ENCODE measurements around the gene KDM5B. TPM values are rescaled to one million over a fixed set of nuclear protein-coding genes. Genes with fewer than 3 reads are reported as not detected.

Gene KDM5B
- total RNA-seq, 1 experiment from 2014 or later: 44.6 TPM

DNA sequence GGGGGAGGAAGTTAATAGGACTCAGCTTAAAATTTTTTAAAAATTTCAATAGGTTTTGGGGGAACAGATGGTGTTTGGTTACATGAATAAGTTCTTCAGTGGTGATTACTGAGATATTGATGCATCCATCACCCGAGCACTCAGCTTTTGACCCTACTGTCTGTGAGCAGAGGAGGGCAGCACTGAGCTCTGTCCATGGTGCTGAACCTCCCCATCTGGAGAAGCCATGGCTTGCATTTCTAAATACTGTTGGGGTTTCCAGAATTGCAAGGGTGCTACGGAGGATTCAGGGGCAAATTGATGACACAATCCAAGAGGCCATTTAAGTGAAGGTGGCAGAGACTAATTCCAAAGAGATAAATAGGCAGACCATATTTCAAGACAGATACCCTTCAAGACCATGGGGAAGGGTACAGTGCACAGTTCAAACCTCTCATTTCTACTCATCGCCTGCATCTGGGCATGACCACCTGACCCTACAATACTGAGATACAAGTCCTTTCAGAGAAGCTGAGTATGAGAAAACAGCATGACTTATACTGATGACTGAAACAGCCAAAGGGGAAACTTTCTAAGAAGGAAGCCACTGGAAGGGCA, 115.2 kb downstream of the KDM5B start:
- Histone ChIP-seq H3K36me3 (ENCODE audit: control insufficient read depth in 1 of 2, insufficient read depth in 2 of 2, low read length in 2 of 2) (no peaks in the 10 kb centered on the region), H3K9ac (ENCODE audit: low read length) (no peak overlapping the region), H3K27me3 (ENCODE audit: insufficient read depth, low read length) (peaks cover 76% of the 10 kb centered on the region), H4K20me1 (ENCODE audit: insufficient read depth) (0 out of 2 replicates have a peak, but pooled peaks cover 3% of the 10 kb centered on the region), H3K4me1 (ENCODE audit: control insufficient read depth in 1 of 2, insufficient read depth in 2 of 2, low read length in 2 of 2) (no peaks in the 10 kb centered on the region), H3K27ac (ENCODE audit: low read depth, low read length) (no peak overlapping the region), H3K9me3 (ENCODE audit: control insufficient read depth in 1 of 2, insufficient read depth in 1 of 2, low read depth in 1 of 2, low read length in 2 of 2) (no peaks in the 10 kb centered on the region), H3K4me3 (replicated peaks in 1 of 2; ENCODE audit: low read depth in 1 of 2, low read length in 2 of 2) (no peak overlapping the region), H2AFZ (ENCODE audit: low read depth, low read length, poor library complexity, severe bottlenecking) (no peak overlapping the region), H3K4me2 (ENCODE audit: low read length) (no peak overlapping the region), H3K9me2 (ENCODE audit: insufficient read depth) (no peaks in the 10 kb centered on the region), H3K79me2 (ENCODE audit: insufficient read depth, low read length) (no peaks in the 10 kb centered on the region)
- peak; percentile 73 for ATAC-seq
- peak; percentile 7 for DNase-seq (ENCODE audit: low read depth, low spot score)
- ChIA-PET CTCF (interaction anchor here (0.9 kb wide), 1 partner anchor 26 kb away, joined by 3 read pairs; no protein-coding TSS in a partner anchor), RAD21 (ENCODE audit: low non-redundant PET in 1 of 2, low total read pairs in 2 of 2, uncharacterized antibody in 2 of 2, unreplicated experiment in 2 of 2) (no interaction called here), POLR2A (interaction anchor here (0.6 kb wide), 1 partner anchor 10 kb away, joined by 3 read pairs; no protein-coding TSS in a partner anchor)
- intact Hi-C loops (cut with micrococcal nuclease): no loop called here
- TF ChIP-seq, protein P1, sequence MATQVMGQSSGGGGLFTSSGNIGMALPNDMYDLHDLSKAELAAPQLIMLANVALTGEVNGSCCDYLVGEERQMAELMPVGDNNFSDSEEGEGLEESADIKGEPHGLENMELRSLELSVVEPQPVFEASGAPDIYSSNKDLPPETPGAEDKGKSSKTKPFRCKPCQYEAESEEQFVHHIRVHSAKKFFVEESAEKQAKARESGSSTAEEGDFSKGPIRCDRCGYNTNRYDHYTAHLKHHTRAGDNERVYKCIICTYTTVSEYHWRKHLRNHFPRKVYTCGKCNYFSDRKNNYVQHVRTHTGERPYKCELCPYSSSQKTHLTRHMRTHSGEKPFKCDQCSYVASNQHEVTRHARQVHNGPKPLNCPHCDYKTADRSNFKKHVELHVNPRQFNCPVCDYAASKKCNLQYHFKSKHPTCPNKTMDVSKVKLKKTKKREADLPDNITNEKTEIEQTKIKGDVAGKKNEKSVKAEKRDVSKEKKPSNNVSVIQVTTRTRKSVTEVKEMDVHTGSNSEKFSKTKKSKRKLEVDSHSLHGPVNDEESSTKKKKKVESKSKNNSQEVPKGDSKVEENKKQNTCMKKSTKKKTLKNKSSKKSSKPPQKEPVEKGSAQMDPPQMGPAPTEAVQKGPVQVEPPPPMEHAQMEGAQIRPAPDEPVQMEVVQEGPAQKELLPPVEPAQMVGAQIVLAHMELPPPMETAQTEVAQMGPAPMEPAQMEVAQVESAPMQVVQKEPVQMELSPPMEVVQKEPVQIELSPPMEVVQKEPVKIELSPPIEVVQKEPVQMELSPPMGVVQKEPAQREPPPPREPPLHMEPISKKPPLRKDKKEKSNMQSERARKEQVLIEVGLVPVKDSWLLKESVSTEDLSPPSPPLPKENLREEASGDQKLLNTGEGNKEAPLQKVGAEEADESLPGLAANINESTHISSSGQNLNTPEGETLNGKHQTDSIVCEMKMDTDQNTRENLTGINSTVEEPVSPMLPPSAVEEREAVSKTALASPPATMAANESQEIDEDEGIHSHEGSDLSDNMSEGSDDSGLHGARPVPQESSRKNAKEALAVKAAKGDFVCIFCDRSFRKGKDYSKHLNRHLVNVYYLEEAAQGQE (IDR thresholded peaks at IDR 0.05; ENCODE audit: low read depth): peak; percentile 98
- TF ChIP-seq, protein P2, sequence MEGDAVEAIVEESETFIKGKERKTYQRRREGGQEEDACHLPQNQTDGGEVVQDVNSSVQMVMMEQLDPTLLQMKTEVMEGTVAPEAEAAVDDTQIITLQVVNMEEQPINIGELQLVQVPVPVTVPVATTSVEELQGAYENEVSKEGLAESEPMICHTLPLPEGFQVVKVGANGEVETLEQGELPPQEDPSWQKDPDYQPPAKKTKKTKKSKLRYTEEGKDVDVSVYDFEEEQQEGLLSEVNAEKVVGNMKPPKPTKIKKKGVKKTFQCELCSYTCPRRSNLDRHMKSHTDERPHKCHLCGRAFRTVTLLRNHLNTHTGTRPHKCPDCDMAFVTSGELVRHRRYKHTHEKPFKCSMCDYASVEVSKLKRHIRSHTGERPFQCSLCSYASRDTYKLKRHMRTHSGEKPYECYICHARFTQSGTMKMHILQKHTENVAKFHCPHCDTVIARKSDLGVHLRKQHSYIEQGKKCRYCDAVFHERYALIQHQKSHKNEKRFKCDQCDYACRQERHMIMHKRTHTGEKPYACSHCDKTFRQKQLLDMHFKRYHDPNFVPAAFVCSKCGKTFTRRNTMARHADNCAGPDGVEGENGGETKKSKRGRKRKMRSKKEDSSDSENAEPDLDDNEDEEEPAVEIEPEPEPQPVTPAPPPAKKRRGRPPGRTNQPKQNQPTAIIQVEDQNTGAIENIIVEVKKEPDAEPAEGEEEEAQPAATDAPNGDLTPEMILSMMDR (IDR thresholded peaks at IDR 0.05 in 2 of 3, conservative IDR thresholded peaks at IDR 0.05 in 1 of 3; ENCODE audit: borderline replicate concordance in 1 of 3, insufficient read depth in 1 of 3, low read depth in 2 of 3, low read length in 2 of 3): peak in 2 of 3 experiments; percentile 24 to 26; a peak in 1 of 6 replicates
- TF ChIP-seq EGR1 (IDR thresholded peaks at IDR 0.05; ENCODE audit: low read depth): no peak
- TF ChIP-seq, protein P3, sequence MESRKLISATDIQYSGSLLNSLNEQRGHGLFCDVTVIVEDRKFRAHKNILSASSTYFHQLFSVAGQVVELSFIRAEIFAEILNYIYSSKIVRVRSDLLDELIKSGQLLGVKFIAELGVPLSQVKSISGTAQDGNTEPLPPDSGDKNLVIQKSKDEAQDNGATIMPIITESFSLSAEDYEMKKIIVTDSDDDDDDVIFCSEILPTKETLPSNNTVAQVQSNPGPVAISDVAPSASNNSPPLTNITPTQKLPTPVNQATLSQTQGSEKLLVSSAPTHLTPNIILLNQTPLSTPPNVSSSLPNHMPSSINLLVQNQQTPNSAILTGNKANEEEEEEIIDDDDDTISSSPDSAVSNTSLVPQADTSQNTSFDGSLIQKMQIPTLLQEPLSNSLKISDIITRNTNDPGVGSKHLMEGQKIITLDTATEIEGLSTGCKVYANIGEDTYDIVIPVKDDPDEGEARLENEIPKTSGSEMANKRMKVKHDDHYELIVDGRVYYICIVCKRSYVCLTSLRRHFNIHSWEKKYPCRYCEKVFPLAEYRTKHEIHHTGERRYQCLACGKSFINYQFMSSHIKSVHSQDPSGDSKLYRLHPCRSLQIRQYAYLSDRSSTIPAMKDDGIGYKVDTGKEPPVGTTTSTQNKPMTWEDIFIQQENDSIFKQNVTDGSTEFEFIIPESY (IDR thresholded peaks at IDR 0.05; ENCODE audit: extremely low read depth, insufficient replicate concordance, low read length): no peak
- no TSS peak for BruUV-seq (replicated peaks)

Measured in HCT116 (cell line).